IMR-90 (cell line): ENCODE measurements around the gene PCDHGB5.

Experiments
- CEBPB ChIP-seq: IDR thresholded peaks from 2 replicates; pipeline ENCODE4 v1.6.1; 2012; ENCODE audit warnings: low read depth, low read length, improper control_type of control experiment
- POLR2A ChIP-seq: IDR thresholded peaks from 2 replicates; pipeline ENCODE4 v1.6.1; 2012; ENCODE audit warnings: mild to moderate bottlenecking, low read depth, low read length
- TF ChIP-seq, protein P1 (sequence below): conservative IDR thresholded peaks from 2 replicates; pipeline ENCODE4 v1.5.1; 2012; ENCODE audit warnings: mild to moderate bottlenecking, low read depth, low read length, improper control_type of control experiment

DNA sequence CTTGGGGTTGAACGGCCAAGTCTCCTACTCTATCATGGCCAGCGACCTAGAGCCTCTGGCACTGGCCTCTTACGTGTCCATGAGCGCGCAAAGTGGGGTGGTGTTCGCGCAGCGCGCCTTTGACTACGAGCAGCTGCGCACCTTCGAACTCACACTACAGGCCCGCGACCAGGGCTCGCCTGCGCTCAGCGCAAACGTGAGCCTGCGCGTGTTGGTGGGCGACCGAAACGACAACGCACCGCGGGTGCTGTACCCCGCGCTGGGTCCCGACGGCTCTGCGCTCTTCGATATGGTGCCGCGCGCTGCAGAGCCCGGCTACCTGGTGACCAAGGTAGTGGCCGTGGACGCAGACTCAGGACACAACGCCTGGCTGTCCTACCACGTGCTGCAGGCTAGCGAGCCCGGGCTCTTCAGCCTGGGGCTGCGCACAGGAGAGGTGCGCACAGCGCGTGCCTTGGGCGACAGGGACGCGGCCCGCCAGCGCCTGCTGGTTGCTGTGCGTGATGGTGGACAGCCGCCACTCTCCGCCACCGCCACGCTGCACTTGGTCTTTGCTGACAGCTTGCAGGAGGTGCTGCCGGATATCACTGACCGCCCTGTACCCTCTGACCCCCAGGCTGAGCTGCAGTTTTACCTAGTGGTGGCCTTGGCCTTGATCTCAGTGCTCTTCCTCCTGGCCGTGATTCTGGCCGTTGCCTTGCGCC lies 2.0 kb downstream of the PCDHGB5 start:
- no peak for TF ChIP-seq POLR2A
- TF ChIP-seq, protein P1, sequence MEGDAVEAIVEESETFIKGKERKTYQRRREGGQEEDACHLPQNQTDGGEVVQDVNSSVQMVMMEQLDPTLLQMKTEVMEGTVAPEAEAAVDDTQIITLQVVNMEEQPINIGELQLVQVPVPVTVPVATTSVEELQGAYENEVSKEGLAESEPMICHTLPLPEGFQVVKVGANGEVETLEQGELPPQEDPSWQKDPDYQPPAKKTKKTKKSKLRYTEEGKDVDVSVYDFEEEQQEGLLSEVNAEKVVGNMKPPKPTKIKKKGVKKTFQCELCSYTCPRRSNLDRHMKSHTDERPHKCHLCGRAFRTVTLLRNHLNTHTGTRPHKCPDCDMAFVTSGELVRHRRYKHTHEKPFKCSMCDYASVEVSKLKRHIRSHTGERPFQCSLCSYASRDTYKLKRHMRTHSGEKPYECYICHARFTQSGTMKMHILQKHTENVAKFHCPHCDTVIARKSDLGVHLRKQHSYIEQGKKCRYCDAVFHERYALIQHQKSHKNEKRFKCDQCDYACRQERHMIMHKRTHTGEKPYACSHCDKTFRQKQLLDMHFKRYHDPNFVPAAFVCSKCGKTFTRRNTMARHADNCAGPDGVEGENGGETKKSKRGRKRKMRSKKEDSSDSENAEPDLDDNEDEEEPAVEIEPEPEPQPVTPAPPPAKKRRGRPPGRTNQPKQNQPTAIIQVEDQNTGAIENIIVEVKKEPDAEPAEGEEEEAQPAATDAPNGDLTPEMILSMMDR = no peak
- no peak for TF ChIP-seq CEBPB
